ENCODE results near the gene SNX7. TPM values are rescaled to one million over a fixed set of nuclear protein-coding genes. Genes with fewer than 3 reads are reported as not detected.

The SNX7 gene
- polyA plus RNA-seq, 3 donors, result 0.04 to 3.9 (median 0.15) TPM

GRCh38 chr1:98672189-98672588 is 10.7 kb downstream of the SNX7 start:
- Histone ChIP-seq H3K27ac (ENCODE audit: low read depth in 1 of 2, low read length in 2 of 2) (no peak overlapping the region), H3K4me3 (replicated peaks in 1 of 3; ENCODE audit: low read depth in 2 of 3, low read length in 3 of 3) (no peak overlapping the region), H3K27me3 (ENCODE audit: control insufficient read depth in 2 of 2, insufficient read depth in 2 of 2, low read length in 2 of 2) (no peaks in the 10 kb centered on the region), H3K4me2 (replicated peaks; ENCODE audit: extremely low read depth, low read length, poor library complexity, severe bottlenecking) (no peak overlapping the region), H3K9ac (ENCODE audit: insufficient read depth, low read length, poor library complexity, severe bottlenecking) (no peak overlapping the region), H3K79me2 (ENCODE audit: insufficient read depth, low read length) (no peaks in the 10 kb centered on the region), H3K9me3 (replicated peaks in 1 of 2; ENCODE audit: control insufficient read depth in 1 of 2, insufficient read depth in 1 of 2, low read length in 2 of 2) (no peaks in the 10 kb centered on the region), H3K36me3 (replicated peaks in 1 of 2; ENCODE audit: control insufficient read depth in 1 of 2, insufficient read depth in 2 of 2, low read length in 2 of 2) (no peaks in the 10 kb centered on the region), H2AFZ (ENCODE audit: insufficient read depth, low read depth, low read length, poor library complexity, severe bottlenecking) (no peak overlapping the region), H3K4me1 (ENCODE audit: control insufficient read depth in 1 of 2, insufficient read depth in 2 of 2, low read length in 2 of 2) (no peaks in the 10 kb centered on the region), H4K20me1 (ENCODE audit: insufficient read depth, low read length) (no peaks in the 10 kb centered on the region)
- intact Hi-C loops (cut with micrococcal nuclease), result no loop called here
- no peaks in the 10 kb centered on the region for H3K27me3 Mint-ChIP-seq (ENCODE audit: low read depth in 3 of 3)
- no peak for TF ChIP-seq CTCF (IDR thresholded peaks at IDR 0.05)
- peaks cover 0 to 1% (median 0%) of the 10 kb centered on the region in 7 donors for H3K9me3 Mint-ChIP-seq
- no peak for DNase-seq
- H3K36me3 Mint-ChIP-seq, result no peaks in the 10 kb centered on the region
- no peaks in the 10 kb centered on the region for H3K4me1 Mint-ChIP-seq
- H3K27ac Mint-ChIP-seq, result no peak overlapping the region
- no CpG with 5 or more reads among the region's 2 CpGs for WGBS (ENCODE audit: insufficient coverage)
- no peak overlapping the region for H3K4me3 Mint-ChIP-seq

- WGBS (ENCODE audit: insufficient coverage), result 95% methylated on average over 2 of the region's 5 CpGs
- Histone ChIP-seq H2AFZ (ENCODE audit: insufficient read depth, low read depth, low read length, poor library complexity, severe bottlenecking) (no peak overlapping the region), H3K9ac (ENCODE audit: insufficient read depth, low read length, poor library complexity, severe bottlenecking) (no peak overlapping the region), H3K79me2 (ENCODE audit: insufficient read depth, low read length) (no peaks in the 10 kb centered on the region), H3K4me2 (replicated peaks; ENCODE audit: extremely low read depth, low read length, poor library complexity, severe bottlenecking) (no peak overlapping the region), H3K4me1 (ENCODE audit: control insufficient read depth in 1 of 2, insufficient read depth in 2 of 2, low read length in 2 of 2) (no peaks in the 10 kb centered on the region), H3K4me3 (replicated peaks in 1 of 3; ENCODE audit: low read depth in 2 of 3, low read length in 3 of 3) (no peak overlapping the region), H3K9me3 (replicated peaks in 1 of 2; ENCODE audit: control insufficient read depth in 1 of 2, insufficient read depth in 1 of 2, low read length in 2 of 2) (no peaks in the 10 kb centered on the region), H4K20me1 (ENCODE audit: insufficient read depth, low read length) (no peaks in the 10 kb centered on the region), H3K27ac (ENCODE audit: low read depth in 1 of 2, low read length in 2 of 2) (no peak overlapping the region), H3K36me3 (replicated peaks in 1 of 2; ENCODE audit: control insufficient read depth in 1 of 2, insufficient read depth in 2 of 2, low read length in 2 of 2) (no peaks in the 10 kb centered on the region), H3K27me3 (ENCODE audit: control insufficient read depth in 2 of 2, insufficient read depth in 2 of 2, low read length in 2 of 2) (no peaks in the 10 kb centered on the region)
- Mint-ChIP-seq H3K27ac (no peak overlapping the region), H3K4me3 (no peak overlapping the region), H3K4me1 (no peaks in the 10 kb centered on the region), H3K27me3 (ENCODE audit: low read depth in 3 of 3) (no peaks in the 10 kb centered on the region), H3K36me3 (no peaks in the 10 kb centered on the region), H3K9me3 (peaks cover 0 to 8% (median 3%) of the 10 kb centered on the region in 7 donors)
- no peak for DNase-seq
- TF ChIP-seq CTCF (IDR thresholded peaks at IDR 0.05), result no peak
- intact Hi-C loops (cut with micrococcal nuclease), result no loop called here
These were observed 12.7 kb downstream of the SNX7 start for GRCh38 chr1:98674075-98674781.
